Neural cell (in vitro differentiated cells): ENCODE results near the gene CDK5RAP1. TPM values are rescaled to one million over a fixed set of nuclear protein-coding genes. Genes with fewer than 3 reads are reported as not detected.

Experiments
- H2AFZ ChIP-seq: fragments of 200-600, 300-800 bp; sonication (generic), shearing (Covaris generic); 2 replicates; pipeline ENCODE4 v1.6.0; 2014; ENCODE audit warnings: low read depth, mild to moderate bottlenecking, antibody characterized with exemption, low read length, moderate library complexity
- H3F3A ChIP-seq: fragments of 200-600 bp; shearing (Covaris generic); 2 replicates; pipeline ENCODE4 v1.6.1; 2016; ENCODE audit warnings: mild to moderate bottlenecking, moderate library complexity, mixed read lengths, antibody characterized with exemption, low read length; ENCODE audit not compliant: insufficient read depth, poor library complexity, severe bottlenecking
- H3K27ac ChIP-seq: fragments of 200-600, 300-800 bp; sonication (generic), shearing (Covaris generic); 2 replicates; pipeline ENCODE4 v1.5.1; 2014; ENCODE audit warnings: mild to moderate bottlenecking, low read length, moderate library complexity
- H3K27me3 ChIP-seq: fragments of 300-800, 200-600 bp; sonication (generic), shearing (Covaris generic); 2 replicates; pipeline ENCODE4 v1.6.0; 2014; ENCODE audit warnings: mild to moderate bottlenecking, low read depth, low read length, moderate library complexity; ENCODE audit not compliant: insufficient read depth
- H3K36me3 ChIP-seq: fragments of 300-800, 200-600 bp; sonication (generic), shearing (Covaris generic); 2 replicates; pipeline ENCODE4 v1.5.1; 2014; ENCODE audit warnings: mild to moderate bottlenecking, antibody characterized with exemption, low read length, moderate library complexity; ENCODE audit not compliant: insufficient read depth
- H3K4me2 ChIP-seq: fragments of 300-800, 200-600 bp; sonication (generic), shearing (Covaris generic); 2 replicates; pipeline ENCODE4 v1.6.0; 2014; ENCODE audit warnings: mild to moderate bottlenecking, low read length
- H3K4me3 ChIP-seq: fragments of 300-800, 200-600 bp; sonication (generic), shearing (Covaris generic); 2 replicates; pipeline ENCODE4 v1.5.1; 2014; ENCODE audit warnings: mild to moderate bottlenecking, low read length, moderate library complexity
- H3K79me2 ChIP-seq: fragments of 200-600 bp; shearing (Covaris generic); replicated peaks from 2 replicates; pipeline ENCODE4 v1.6.0; 2014; ENCODE audit warnings: mild to moderate bottlenecking, low read length, moderate library complexity; ENCODE audit not compliant: insufficient read depth
- H3K9ac ChIP-seq: fragments of 300-800, 200-600 bp; sonication (generic), shearing (Covaris generic); 2 replicates; pipeline ENCODE4 v1.6.1; 2016; ENCODE audit warnings: mild to moderate bottlenecking, low read length, mixed read lengths
- H3K9me2 ChIP-seq: fragments of 200-600 bp; shearing (Covaris generic); 2 replicates; pipeline ENCODE4 v1.6.1; 2016; ENCODE audit warnings: mild to moderate bottlenecking, low read length, mixed read lengths; ENCODE audit not compliant: insufficient read depth
- H3K9me3 ChIP-seq: fragments of 200-600, 300-800 bp; sonication (generic), shearing (Covaris generic); 2 replicates; pipeline ENCODE4 v1.6.1; 2016; ENCODE audit warnings: mild to moderate bottlenecking, mixed run types, low read length, moderate library complexity, mixed read lengths
- H4K20me1 ChIP-seq: fragments of 200-600 bp; shearing (Covaris generic); 2 replicates; pipeline ENCODE4 v1.6.1; 2016; ENCODE audit warnings: mild to moderate bottlenecking, mixed run types; ENCODE audit not compliant: insufficient read depth
- CTCF ChIP-seq: fragments of 450-650 bp; IDR thresholded peaks from 2 replicates; pipeline ENCODE4 v1.5.1; 2014; ENCODE audit warnings: antibody characterized with exemption, mild to moderate bottlenecking, moderate library complexity; ENCODE audit not compliant: poor library complexity, severe bottlenecking
- EP300 ChIP-seq: fragments of 450-650 bp; conservative IDR thresholded peaks from 2 replicates; pipeline ENCODE4 v1.6.1; 2014; ENCODE audit warnings: antibody characterized with exemption, mild to moderate bottlenecking, moderate library complexity; ENCODE audit not compliant: poor library complexity, severe bottlenecking
- EZH2 ChIP-seq: fragments of 200-600, 300-800 bp; shearing (Covaris generic), sonication (generic); IDR thresholded peaks from 2 replicates; pipeline ENCODE4 v1.6.1; 2014; ENCODE audit warnings: antibody characterized with exemption, low read length, borderline replicate concordance, mild to moderate bottlenecking; ENCODE audit not compliant: insufficient read depth, poor library complexity, severe bottlenecking
- MXI1 ChIP-seq: fragments of 450-650 bp; conservative IDR thresholded peaks from 2 replicates; pipeline ENCODE4 v1.6.1; 2014; ENCODE audit warnings: antibody characterized with exemption, mild to moderate bottlenecking; ENCODE audit not compliant: poor library complexity, severe bottlenecking
- POLR2AphosphoS5 ChIP-seq: IDR thresholded peaks from 2 replicates; pipeline ENCODE4 v1.6.1; 2012
- RAD21 ChIP-seq: fragments of 450-650 bp; conservative IDR thresholded peaks from 2 replicates; pipeline ENCODE4 v1.6.1; 2014; ENCODE audit warnings: antibody characterized with exemption, mild to moderate bottlenecking, moderate library complexity
- REST ChIP-seq: IDR thresholded peaks from 2 replicates; pipeline ENCODE4 v1.6.1; 2012; ENCODE audit warnings: borderline replicate concordance
- SMC3 ChIP-seq: fragments of 450-650 bp; conservative IDR thresholded peaks from 2 replicates; pipeline ENCODE4 v1.6.1; 2014; ENCODE audit warnings: antibody characterized with exemption, mild to moderate bottlenecking, moderate library complexity; ENCODE audit not compliant: poor library complexity
- TAF1 ChIP-seq: IDR thresholded peaks from 2 replicates; pipeline ENCODE4 v1.6.1; 2012; ENCODE audit warnings: low read depth
- polyA plus RNA-seq: library from polyadenylated mRNA; depleted of rRNA; stranded (reverse); fragments of >200 nt; gene quantifications from 2 replicates; pipeline ENCODE4 v1.2.3, GENCODE V29; 2014

The CDK5RAP1 gene
- polyA plus RNA-seq, 1 donor from 2014 or later, result 47.2 TPM

GRCh38 chr20:33388268-33388667 is 13.1 kb downstream of the CDK5RAP1 start:
- no peaks in the 10 kb centered on the region for H3K79me2 ChIP-seq
- H4K20me1 ChIP-seq, result no peaks in the 10 kb centered on the region
- no peak overlapping the region for H3K4me2 ChIP-seq
- no peaks in the 10 kb centered on the region for H3K9me3 ChIP-seq
- H2AFZ ChIP-seq, result no peak overlapping the region
- no peaks in the 10 kb centered on the region for H3F3A ChIP-seq
- no peaks in the 10 kb centered on the region for H3K36me3 ChIP-seq
- no peaks in the 10 kb centered on the region for H3K9me2 ChIP-seq
- H3K4me3 ChIP-seq, result no peak overlapping the region
- H3K27ac ChIP-seq, result no peak overlapping the region
- H3K9ac ChIP-seq, result no peak overlapping the region
- no peak for TF ChIP-seq RAD21
- no peak for TF ChIP-seq MXI1
- TF ChIP-seq EZH2, result no peak
- TF ChIP-seq SMC3, result no peak
- no peak for TF ChIP-seq POLR2AphosphoS5
- no peak for TF ChIP-seq TAF1
- no peak for TF ChIP-seq CTCF
- TF ChIP-seq REST, result no peak
- H3K27me3 ChIP-seq, result no peaks in the 10 kb centered on the region

- Histone ChIP-seq H4K20me1 (no peaks in the 10 kb centered on the region), H3K36me3 (no peaks in the 10 kb centered on the region), H3K4me3 (no peak overlapping the region), H3K79me2 (no peaks in the 10 kb centered on the region), H3K9me2 (no peaks in the 10 kb centered on the region), H2AFZ (no peak overlapping the region), H3K4me2 (no peak overlapping the region), H3K27ac (no peak overlapping the region), H3K9ac (no peak overlapping the region), H3K27me3 (no peaks in the 10 kb centered on the region), H3K9me3 (no peaks in the 10 kb centered on the region), H3F3A (no peaks in the 10 kb centered on the region)
- TF ChIP-seq REST, result no peak
- no peak for TF ChIP-seq SMC3
- no peak for TF ChIP-seq EP300
- TF ChIP-seq CTCF, result no peak
- TF ChIP-seq EZH2, result no peak
- TF ChIP-seq TAF1, result no peak
- no peak for TF ChIP-seq MXI1
- no peak for TF ChIP-seq POLR2AphosphoS5
- TF ChIP-seq RAD21, result no peak
These were observed 14.1 kb downstream of the CDK5RAP1 start for GRCh38 chr20:33387177-33387576.
